MM.1S (cell line): ENCODE measurements around the gene COX10.
"Not testable (repeated sequence)": the region's sequence is repeated elsewhere in the genome, so short reads cannot be mapped to it uniquely, and the experiment has no call there.

ENCODE experiments used
- DNase-seq: peaks from one replicate; pipeline ENCODE4 v3.0.0-alpha.2; 2015
- H2AFZ ChIP-seq: fragments of 300-600 bp; sonication (generic); 2 replicates; pipeline ENCODE4 v1.6.0; 2016; ENCODE audit warnings: antibody characterized with exemption, low read length
- H3F3A ChIP-seq: fragments of 300-600 bp; sonication (generic); 2 replicates; pipeline ENCODE4 v1.6.1; 2016; ENCODE audit warnings: mild to moderate bottlenecking, antibody characterized with exemption, low read length, moderate library complexity, mixed read lengths; ENCODE audit not compliant: insufficient read depth
- H3K27ac ChIP-seq: fragments of 300-600 bp; sonication (generic); 2 replicates; pipeline ENCODE4 v1.5.1; 2016; ENCODE audit warnings: mild to moderate bottlenecking, low read length
- H3K27me3 ChIP-seq: fragments of 300-600 bp; sonication (generic); replicated peaks from 2 replicates; pipeline ENCODE4 v1.6.0; 2016; ENCODE audit warnings: low read length; ENCODE audit not compliant: insufficient read depth
- H3K36me3 ChIP-seq: fragments of 300-600 bp; sonication (generic); replicated peaks from 2 replicates; pipeline ENCODE4 v1.6.1; 2016; ENCODE audit warnings: mild to moderate bottlenecking, low read length, mixed read lengths; ENCODE audit not compliant: insufficient read depth
- H3K4me1 ChIP-seq: fragments of 300-600 bp; sonication (generic); 2 replicates; pipeline ENCODE4 v1.6.1; 2016; ENCODE audit warnings: low read length, mixed read lengths
- H3K4me2 ChIP-seq: fragments of 300-600 bp; sonication (generic); 2 replicates; pipeline ENCODE4 v1.6.0; 2016; ENCODE audit warnings: low read depth, low read length
- H3K4me3 ChIP-seq: fragments of 300-600 bp; sonication (generic); 2 replicates; pipeline ENCODE4 v1.5.1; 2016; ENCODE audit warnings: low read length, mixed read lengths
- H3K79me2 ChIP-seq: fragments of 300-600 bp; sonication (generic); 2 replicates; pipeline ENCODE4 v1.6.1; 2016; ENCODE audit warnings: mixed run types, low read length, mixed read lengths
- H3K9ac ChIP-seq: fragments of 300-600 bp; sonication (generic); 2 replicates; pipeline ENCODE4 v1.6.1; 2016; ENCODE audit warnings: low read length, mixed read lengths
- H3K9me2 ChIP-seq: fragments of 300-600 bp; sonication (generic); replicated peaks from 2 replicates; pipeline ENCODE4 v1.6.1; 2016; ENCODE audit warnings: mild to moderate bottlenecking, low read length, mixed read lengths; ENCODE audit not compliant: insufficient read depth
- H3K9me3 ChIP-seq: fragments of 300-600 bp; sonication (generic); replicated peaks from 2 replicates; pipeline ENCODE4 v1.6.1; 2016; ENCODE audit warnings: mild to moderate bottlenecking, low read length, mixed read lengths; ENCODE audit not compliant: insufficient read depth
- H4K20me1 ChIP-seq: fragments of 300-600 bp; sonication (generic); 2 replicates; pipeline ENCODE4 v1.6.1; 2016; ENCODE audit warnings: mild to moderate bottlenecking, low read length, moderate library complexity, mixed read lengths; ENCODE audit not compliant: insufficient read depth
- EZH2 ChIP-seq: fragments of 300-600 bp; sonication (generic); optimal IDR thresholded peaks from 2 replicates; pipeline ENCODE3; 2017; ENCODE audit warnings: low read depth, mild to moderate bottlenecking, antibody characterized with exemption, low read length, mixed read lengths
- EZH2phosphoT487 ChIP-seq: fragments of 300-600 bp; sonication (generic); IDR thresholded peaks from 2 replicates; pipeline ENCODE4 v1.6.1; 2018; ENCODE audit warnings: antibody characterized with exemption, low read length
- TF ChIP-seq, protein P1 (sequence below): fragments of 300-600 bp; sonication (generic); IDR thresholded peaks from 2 replicates; pipeline ENCODE4 v1.5.1; 2016; ENCODE audit warnings: antibody characterized with exemption, low read length, mixed read lengths

COX10 gene

DNA sequence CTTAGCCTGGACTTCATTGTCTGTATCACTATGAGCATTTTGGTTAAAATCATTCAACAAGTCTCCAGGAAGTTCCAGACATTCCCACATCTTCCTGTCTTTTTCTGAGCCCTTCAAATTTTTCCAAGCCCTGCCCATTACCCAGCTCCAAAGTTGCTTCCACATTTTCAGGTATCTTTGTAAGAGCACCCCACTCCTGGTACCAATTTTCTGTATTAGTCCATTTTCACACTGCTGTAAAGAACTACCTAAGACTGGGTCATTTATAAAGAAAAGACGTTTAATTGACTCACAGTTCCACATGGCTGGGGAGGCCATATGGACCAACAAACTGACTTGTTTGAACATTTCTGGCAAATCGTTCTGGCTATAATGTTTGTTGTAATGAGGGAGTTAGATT is 100.0 kb downstream of the COX10 start:
- Histone ChIP-seq H3K9ac (no peak overlapping the region), H3K79me2 (no peaks in the 10 kb centered on the region), H3K27ac (no peak overlapping the region), H3K4me2 (no peak overlapping the region), H3K9me3 (no peaks in the 10 kb centered on the region), H3K9me2 (no peaks in the 10 kb centered on the region), H3K4me3 (no peak overlapping the region), H3F3A (no peaks in the 10 kb centered on the region), H2AFZ (no peak overlapping the region), H4K20me1 (no peaks in the 10 kb centered on the region), H3K27me3 (no peaks in the 10 kb centered on the region), H3K36me3 (0 out of 2 replicates have a peak, but pooled peaks cover 3% of the 10 kb centered on the region), H3K4me1 (no peaks in the 10 kb centered on the region)
- DNase-seq = no peak
- TF ChIP-seq, protein P1, sequence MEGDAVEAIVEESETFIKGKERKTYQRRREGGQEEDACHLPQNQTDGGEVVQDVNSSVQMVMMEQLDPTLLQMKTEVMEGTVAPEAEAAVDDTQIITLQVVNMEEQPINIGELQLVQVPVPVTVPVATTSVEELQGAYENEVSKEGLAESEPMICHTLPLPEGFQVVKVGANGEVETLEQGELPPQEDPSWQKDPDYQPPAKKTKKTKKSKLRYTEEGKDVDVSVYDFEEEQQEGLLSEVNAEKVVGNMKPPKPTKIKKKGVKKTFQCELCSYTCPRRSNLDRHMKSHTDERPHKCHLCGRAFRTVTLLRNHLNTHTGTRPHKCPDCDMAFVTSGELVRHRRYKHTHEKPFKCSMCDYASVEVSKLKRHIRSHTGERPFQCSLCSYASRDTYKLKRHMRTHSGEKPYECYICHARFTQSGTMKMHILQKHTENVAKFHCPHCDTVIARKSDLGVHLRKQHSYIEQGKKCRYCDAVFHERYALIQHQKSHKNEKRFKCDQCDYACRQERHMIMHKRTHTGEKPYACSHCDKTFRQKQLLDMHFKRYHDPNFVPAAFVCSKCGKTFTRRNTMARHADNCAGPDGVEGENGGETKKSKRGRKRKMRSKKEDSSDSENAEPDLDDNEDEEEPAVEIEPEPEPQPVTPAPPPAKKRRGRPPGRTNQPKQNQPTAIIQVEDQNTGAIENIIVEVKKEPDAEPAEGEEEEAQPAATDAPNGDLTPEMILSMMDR = no peak
- no peak for TF ChIP-seq EZH2
- no peak for TF ChIP-seq EZH2phosphoT487

DNA sequence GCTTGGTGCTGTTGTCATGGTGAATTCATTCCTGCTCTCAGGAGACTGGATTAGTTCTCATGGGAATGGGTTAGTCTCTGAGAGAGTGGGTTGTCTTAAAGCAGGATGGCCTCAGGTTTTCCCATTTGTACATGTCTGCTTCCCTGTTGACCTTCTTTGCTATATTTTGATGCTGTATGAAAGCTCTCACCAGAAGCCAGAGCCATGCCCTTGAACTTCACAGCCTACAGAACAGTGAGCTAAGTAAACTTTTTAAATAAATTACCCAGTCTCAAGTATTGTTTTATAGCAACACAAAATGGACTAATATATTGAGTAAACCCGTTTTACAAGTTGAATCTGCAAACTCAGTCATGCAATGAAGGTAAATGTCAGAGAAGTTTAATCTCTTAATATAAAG is 100.6 kb downstream of the COX10 start:
- H2AFZ ChIP-seq = no peak overlapping the region
- 0 out of 2 replicates have a peak, but pooled peaks cover 3% of the 10 kb centered on the region for H3K36me3 ChIP-seq
- H3K27ac ChIP-seq = no peak overlapping the region
- no peaks in the 10 kb centered on the region for H3K9me3 ChIP-seq
- no peaks in the 10 kb centered on the region for H3K9me2 ChIP-seq
- no peaks in the 10 kb centered on the region for H3K4me1 ChIP-seq
- H3K27me3 ChIP-seq = no peaks in the 10 kb centered on the region
- H3K4me3 ChIP-seq = no peak overlapping the region
- no peaks in the 10 kb centered on the region for H3F3A ChIP-seq
- H3K79me2 ChIP-seq = no peaks in the 10 kb centered on the region
- H3K9ac ChIP-seq = no peak overlapping the region
- H3K4me2 ChIP-seq = no peak overlapping the region
- no peak for DNase-seq
- TF ChIP-seq EZH2phosphoT487 (no peak), EZH2 (no peak)
- TF ChIP-seq, protein P1 = no peak
- H4K20me1 ChIP-seq = no peaks in the 10 kb centered on the region

DNA sequence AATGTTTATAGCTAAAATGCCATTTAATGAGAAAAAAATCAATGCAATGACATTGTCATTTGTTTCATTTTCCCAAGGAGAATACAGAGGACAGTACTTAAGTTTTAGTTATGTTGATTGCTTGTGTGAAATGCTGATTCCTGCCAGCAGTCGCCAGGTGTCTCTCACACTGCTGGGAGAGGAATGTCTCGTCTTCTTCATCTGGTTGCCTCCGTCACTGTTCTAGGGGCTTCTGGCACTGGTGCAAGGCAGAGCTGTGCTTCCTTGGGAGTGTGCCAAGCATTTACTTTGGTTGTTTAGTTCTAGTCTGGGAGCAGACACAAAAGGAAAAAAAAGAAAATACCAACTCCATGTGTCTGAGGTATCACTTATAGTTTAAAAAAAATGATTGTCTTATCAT is 107.7 kb downstream of the COX10 start:
- DNase-seq, H3K9me2 ChIP-seq, H4K20me1 ChIP-seq, H3F3A ChIP-seq, H3K4me3 ChIP-seq, H3K9me3 ChIP-seq, H3K4me2 ChIP-seq, H3K27me3 ChIP-seq, H3K9ac ChIP-seq, H3K27ac ChIP-seq, H3K36me3 ChIP-seq, H3K4me1 ChIP-seq, H2AFZ ChIP-seq, H3K79me2 ChIP-seq: not testable (repeated sequence)

DNA sequence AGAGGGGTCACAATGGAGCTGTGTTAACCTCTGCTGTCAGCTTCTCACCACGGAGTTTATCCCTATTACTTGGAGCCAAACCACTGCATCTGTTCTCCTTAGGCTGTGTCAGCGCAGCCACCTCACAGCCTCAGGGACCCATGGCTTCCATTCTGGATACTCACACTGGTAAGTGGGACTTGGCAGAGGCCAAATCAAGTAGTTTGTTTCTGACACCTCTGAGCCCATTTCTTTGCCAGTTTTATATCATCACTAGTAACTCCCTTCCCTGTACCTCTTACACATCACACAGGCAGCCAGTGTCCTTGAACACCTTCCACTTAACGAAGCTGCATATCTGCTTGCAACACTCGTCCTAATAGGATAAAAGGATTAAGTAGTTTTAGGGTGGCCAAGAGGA is 108.5 kb downstream of the COX10 start:
- H3K9ac ChIP-seq, DNase-seq, H3K36me3 ChIP-seq, H3K79me2 ChIP-seq, H3K4me3 ChIP-seq, H3K4me1 ChIP-seq, H2AFZ ChIP-seq, H3K27ac ChIP-seq, H3K4me2 ChIP-seq, H3F3A ChIP-seq, H3K27me3 ChIP-seq, H4K20me1 ChIP-seq, H3K9me3 ChIP-seq, H3K9me2 ChIP-seq: not testable (repeated sequence)

DNA sequence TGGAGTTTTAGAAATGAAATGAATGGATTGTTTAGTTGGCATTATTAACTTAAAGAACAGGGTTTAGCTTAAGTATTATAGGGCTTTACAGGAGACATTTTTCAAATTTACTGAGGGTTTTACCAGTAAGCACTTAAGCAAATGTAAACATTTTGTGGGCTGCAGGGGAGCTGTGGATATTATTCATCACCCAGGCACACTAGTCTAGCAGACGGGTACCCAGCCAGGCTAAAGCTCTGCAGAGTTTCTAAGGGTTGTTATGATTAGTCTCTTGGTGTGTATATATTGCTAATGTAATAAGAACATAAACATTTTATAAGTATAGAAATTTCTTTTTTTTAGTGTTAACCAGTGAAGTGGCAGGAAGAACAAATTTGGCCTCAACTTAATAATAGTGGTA is 110.6 kb downstream of the COX10 start:
- H3K27me3 ChIP-seq, H4K20me1 ChIP-seq, H3K9me3 ChIP-seq, H3K4me2 ChIP-seq, H3K9me2 ChIP-seq, H3K27ac ChIP-seq, H3K4me1 ChIP-seq, H3K79me2 ChIP-seq, DNase-seq, H3K9ac ChIP-seq, H2AFZ ChIP-seq, H3K4me3 ChIP-seq, H3K36me3 ChIP-seq, H3F3A ChIP-seq: not testable (repeated sequence)

DNA sequence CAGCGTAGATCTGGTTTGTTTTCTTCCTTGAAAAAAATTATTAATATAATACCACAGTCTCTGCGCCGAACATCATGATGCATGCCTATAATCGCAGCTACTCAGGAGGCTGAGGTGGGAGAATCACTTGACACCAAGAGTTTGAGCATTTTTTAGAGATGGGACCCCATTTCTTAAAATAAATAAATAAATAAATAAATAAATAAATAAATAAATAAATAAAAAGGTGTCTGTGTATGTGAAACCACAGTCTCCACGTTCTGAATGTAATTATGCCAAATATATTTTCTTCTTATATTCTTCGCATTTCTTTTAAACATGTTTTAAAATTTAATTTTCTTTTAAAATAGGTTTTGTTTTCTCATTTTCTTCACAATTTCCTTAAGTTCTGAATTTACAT is 112.8 kb downstream of the COX10 start:
- not testable (repeated sequence) for H3K79me2 ChIP-seq, H3K4me1 ChIP-seq, H3K9me3 ChIP-seq, H3K36me3 ChIP-seq, H4K20me1 ChIP-seq, H2AFZ ChIP-seq, H3K4me3 ChIP-seq, H3K9ac ChIP-seq, H3K27ac ChIP-seq, H3K9me2 ChIP-seq, H3K4me2 ChIP-seq, H3F3A ChIP-seq, H3K27me3 ChIP-seq, DNase-seq

DNA sequence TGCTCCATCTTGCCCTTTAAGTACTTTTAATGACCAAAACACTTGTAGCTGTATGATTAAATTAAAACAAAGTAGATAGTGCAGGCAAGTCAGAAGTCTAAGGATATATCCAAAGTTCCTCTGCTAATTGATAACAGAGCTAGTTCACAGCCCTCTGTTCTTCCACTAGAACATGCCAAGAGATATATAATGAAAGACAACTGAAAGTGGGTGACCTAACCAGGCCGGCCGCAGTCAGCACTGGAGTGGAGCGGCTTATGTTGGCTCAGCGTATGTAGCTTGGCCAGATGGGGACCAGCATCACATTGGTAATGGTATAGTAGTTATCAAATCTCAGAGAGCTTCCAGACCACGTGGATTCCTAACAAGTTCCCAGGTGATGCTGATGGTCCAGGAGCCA is 115.2 kb downstream of the COX10 start:
- not testable (repeated sequence) for H3K4me1 ChIP-seq, H3K4me3 ChIP-seq, H3K9me2 ChIP-seq, H4K20me1 ChIP-seq, H2AFZ ChIP-seq, H3K9ac ChIP-seq, H3K4me2 ChIP-seq, H3F3A ChIP-seq, H3K27me3 ChIP-seq, DNase-seq, H3K27ac ChIP-seq, H3K36me3 ChIP-seq, H3K79me2 ChIP-seq, H3K9me3 ChIP-seq
